HG03159 (cell line): ENCODE results near the gene TOB2.
"Not testable (repeated sequence)": the region's sequence is repeated elsewhere in the genome, so short reads cannot be mapped to it uniquely, and the experiment has no call there.

Experiments used
- ATAC-seq: cut with Tn5 transposase; IDR thresholded peaks from one replicate; pipeline ENCODE4 v1.9.1; 2021; ENCODE audit warnings: mild to moderate bottlenecking, moderate library complexity; ENCODE audit not compliant: unreplicated experiment

The TOB2 gene

GRCh38 chr22:41429951-41430332 lies 16.7 kb downstream of the TOB2 start:
- ATAC-seq: no peak

GRCh38 chr22:41429232-41429950 lies 17.2 kb downstream of the TOB2 start:
- no peak for ATAC-seq

- no peak for ATAC-seq
Measured at GRCh38 chr22:41425660-41426365, 20.8 kb downstream of the TOB2 start.

- no peak for ATAC-seq
Measured at GRCh38 chr22:41418717-41419116, 27.9 kb downstream of the TOB2 start.

- no peak for ATAC-seq
Measured at GRCh38 chr22:41417622-41418390, 28.8 kb downstream of the TOB2 start.

GRCh38 chr22:41415554-41415953 lies 31.0 kb downstream of the TOB2 start:
- no peak for ATAC-seq

GRCh38 chr22:41411021-41411851 lies 35.4 kb downstream of the TOB2 start:
- no peak for ATAC-seq

- ATAC-seq: no peak
Measured at GRCh38 chr22:41410311-41410751, 36.3 kb downstream of the TOB2 start.

GRCh38 chr22:41408665-41409064 lies 37.9 kb downstream of the TOB2 start:
- ATAC-seq: no peak

- ATAC-seq: no peak
Measured at GRCh38 chr22:41407433-41407832, 39.2 kb downstream of the TOB2 start.

- no peak for ATAC-seq
Measured at GRCh38 chr22:41406410-41406809, 40.2 kb downstream of the TOB2 start.

- ATAC-seq: no peak
Measured at GRCh38 chr22:41405588-41405987, 41.0 kb downstream of the TOB2 start.

GRCh38 chr22:41403532-41404318 lies 42.9 kb downstream of the TOB2 start:
- ATAC-seq: peak; percentile 67

GRCh38 chr22:41402851-41403250 lies 43.8 kb downstream of the TOB2 start:
- not testable (repeated sequence) for ATAC-seq

- ATAC-seq: no peak
Measured at GRCh38 chr22:41401781-41402648, 44.6 kb downstream of the TOB2 start.

GRCh38 chr22:41398921-41399320 lies 47.7 kb downstream of the TOB2 start:
- ATAC-seq: no peak

GRCh38 chr22:41397143-41397811 lies 49.3 kb downstream of the TOB2 start:
- no peak for ATAC-seq

GRCh38 chr22:41395531-41396240 lies 50.9 kb downstream of the TOB2 start:
- no peak for ATAC-seq
